ENCODE measurements around the gene ACSS1.

DNA sequence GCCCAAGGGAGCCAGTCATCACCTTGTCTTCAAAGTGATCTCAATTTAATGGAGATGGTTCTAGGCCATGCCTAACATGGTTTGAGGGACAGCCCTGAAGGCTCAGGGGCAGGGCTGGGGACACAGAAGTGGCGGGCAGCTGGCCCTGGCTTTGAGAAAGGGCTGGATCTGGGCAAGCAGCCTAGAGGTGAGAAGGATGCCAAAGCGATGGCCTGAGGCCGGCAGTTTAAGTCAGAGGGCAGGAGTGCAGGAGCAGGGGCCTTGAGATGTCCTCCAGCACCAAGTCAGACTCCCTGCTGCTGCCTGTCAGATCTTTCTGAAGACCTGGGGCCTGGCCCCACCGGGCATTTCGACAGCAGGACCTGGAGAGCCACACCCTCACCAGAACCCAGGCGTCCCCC lies 37.0 kb downstream of the ACSS1 start:
- TF ChIP-seq, protein P1, sequence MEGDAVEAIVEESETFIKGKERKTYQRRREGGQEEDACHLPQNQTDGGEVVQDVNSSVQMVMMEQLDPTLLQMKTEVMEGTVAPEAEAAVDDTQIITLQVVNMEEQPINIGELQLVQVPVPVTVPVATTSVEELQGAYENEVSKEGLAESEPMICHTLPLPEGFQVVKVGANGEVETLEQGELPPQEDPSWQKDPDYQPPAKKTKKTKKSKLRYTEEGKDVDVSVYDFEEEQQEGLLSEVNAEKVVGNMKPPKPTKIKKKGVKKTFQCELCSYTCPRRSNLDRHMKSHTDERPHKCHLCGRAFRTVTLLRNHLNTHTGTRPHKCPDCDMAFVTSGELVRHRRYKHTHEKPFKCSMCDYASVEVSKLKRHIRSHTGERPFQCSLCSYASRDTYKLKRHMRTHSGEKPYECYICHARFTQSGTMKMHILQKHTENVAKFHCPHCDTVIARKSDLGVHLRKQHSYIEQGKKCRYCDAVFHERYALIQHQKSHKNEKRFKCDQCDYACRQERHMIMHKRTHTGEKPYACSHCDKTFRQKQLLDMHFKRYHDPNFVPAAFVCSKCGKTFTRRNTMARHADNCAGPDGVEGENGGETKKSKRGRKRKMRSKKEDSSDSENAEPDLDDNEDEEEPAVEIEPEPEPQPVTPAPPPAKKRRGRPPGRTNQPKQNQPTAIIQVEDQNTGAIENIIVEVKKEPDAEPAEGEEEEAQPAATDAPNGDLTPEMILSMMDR (conservative IDR thresholded peaks at IDR 0.05; ENCODE audit: low read depth in 2 of 2): no peak
- TF ChIP-seq, protein P2, sequence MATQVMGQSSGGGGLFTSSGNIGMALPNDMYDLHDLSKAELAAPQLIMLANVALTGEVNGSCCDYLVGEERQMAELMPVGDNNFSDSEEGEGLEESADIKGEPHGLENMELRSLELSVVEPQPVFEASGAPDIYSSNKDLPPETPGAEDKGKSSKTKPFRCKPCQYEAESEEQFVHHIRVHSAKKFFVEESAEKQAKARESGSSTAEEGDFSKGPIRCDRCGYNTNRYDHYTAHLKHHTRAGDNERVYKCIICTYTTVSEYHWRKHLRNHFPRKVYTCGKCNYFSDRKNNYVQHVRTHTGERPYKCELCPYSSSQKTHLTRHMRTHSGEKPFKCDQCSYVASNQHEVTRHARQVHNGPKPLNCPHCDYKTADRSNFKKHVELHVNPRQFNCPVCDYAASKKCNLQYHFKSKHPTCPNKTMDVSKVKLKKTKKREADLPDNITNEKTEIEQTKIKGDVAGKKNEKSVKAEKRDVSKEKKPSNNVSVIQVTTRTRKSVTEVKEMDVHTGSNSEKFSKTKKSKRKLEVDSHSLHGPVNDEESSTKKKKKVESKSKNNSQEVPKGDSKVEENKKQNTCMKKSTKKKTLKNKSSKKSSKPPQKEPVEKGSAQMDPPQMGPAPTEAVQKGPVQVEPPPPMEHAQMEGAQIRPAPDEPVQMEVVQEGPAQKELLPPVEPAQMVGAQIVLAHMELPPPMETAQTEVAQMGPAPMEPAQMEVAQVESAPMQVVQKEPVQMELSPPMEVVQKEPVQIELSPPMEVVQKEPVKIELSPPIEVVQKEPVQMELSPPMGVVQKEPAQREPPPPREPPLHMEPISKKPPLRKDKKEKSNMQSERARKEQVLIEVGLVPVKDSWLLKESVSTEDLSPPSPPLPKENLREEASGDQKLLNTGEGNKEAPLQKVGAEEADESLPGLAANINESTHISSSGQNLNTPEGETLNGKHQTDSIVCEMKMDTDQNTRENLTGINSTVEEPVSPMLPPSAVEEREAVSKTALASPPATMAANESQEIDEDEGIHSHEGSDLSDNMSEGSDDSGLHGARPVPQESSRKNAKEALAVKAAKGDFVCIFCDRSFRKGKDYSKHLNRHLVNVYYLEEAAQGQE (IDR thresholded peaks at IDR 0.05; ENCODE audit: unreplicated experiment): no peak
- TF ChIP-seq POLR2AphosphoS5 (IDR thresholded peaks at IDR 0.05; ENCODE audit: low read depth): no peak
- TF ChIP-seq EZH2 (IDR thresholded peaks at IDR 0.05; ENCODE audit: low read depth, unreplicated experiment): no peak
- TF ChIP-seq CREB1 (CRISPR knock-in tag; IDR thresholded peaks at IDR 0.05; ENCODE audit: low read depth): no peak
- TF ChIP-seq EZH2phosphoT487 (IDR thresholded peaks at IDR 0.05; ENCODE audit: unreplicated experiment): no peak
- TF ChIP-seq, protein P3, sequence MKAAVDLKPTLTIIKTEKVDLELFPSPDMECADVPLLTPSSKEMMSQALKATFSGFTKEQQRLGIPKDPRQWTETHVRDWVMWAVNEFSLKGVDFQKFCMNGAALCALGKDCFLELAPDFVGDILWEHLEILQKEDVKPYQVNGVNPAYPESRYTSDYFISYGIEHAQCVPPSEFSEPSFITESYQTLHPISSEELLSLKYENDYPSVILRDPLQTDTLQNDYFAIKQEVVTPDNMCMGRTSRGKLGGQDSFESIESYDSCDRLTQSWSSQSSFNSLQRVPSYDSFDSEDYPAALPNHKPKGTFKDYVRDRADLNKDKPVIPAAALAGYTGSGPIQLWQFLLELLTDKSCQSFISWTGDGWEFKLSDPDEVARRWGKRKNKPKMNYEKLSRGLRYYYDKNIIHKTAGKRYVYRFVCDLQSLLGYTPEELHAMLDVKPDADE (IDR thresholded peaks at IDR 0.05): no peak
- TF ChIP-seq JUNB (IDR thresholded peaks at IDR 0.05; ENCODE audit: unreplicated experiment): no peak
- TF ChIP-seq ZNF331 (CRISPR knock-in tag; IDR thresholded peaks at IDR 0.05; ENCODE audit: low read depth): no peak
